Brain microvascular endothelial cell (primary cell): ENCODE results near the gene ELFN1.

Source experiments
- DNase-seq: peaks from one replicate; pipeline ENCODE4 v3.0.0-alpha.2; 2020
- H3K27ac ChIP-seq: fragments of 250-450 bp; sonication (Bioruptor Pico); 2 replicates; pipeline ENCODE4 v1.5.1; 2020; ENCODE audit warnings: mild to moderate bottlenecking, moderate library complexity
- H3K27me3 ChIP-seq: fragments of 250-450 bp; sonication (Bioruptor Pico); replicated peaks from 2 replicates; pipeline ENCODE4 v1.5.1; 2020; ENCODE audit warnings: mild to moderate bottlenecking
- H3K36me3 ChIP-seq: fragments of 250-450 bp; sonication (Bioruptor Pico); replicated peaks from 2 replicates; pipeline ENCODE4 v1.5.1; 2020; ENCODE audit warnings: mild to moderate bottlenecking
- H3K4me3 ChIP-seq: 2 replicates; pipeline ENCODE4 v1.5.1; 2011; ENCODE audit warnings: low read depth, mild to moderate bottlenecking, control low read depth, low read length, moderate library complexity
- in situ Hi-C: cut with HindIII; loops from 2 replicates; pipeline ENCODE4 v1.10.0; 2017; ENCODE audit warnings: low sequenced_read_pairs, low pct_ligation_motif_present
- TF ChIP-seq, protein P1 (sequence below): IDR thresholded peaks from 2 replicates; pipeline ENCODE4 v1.5.1; 2011; ENCODE audit warnings: low read depth, mild to moderate bottlenecking, moderate library complexity, low read length, control low read depth, inconsistent platforms; ENCODE audit errors: missing control alignments

Gene ELFN1

DNA sequence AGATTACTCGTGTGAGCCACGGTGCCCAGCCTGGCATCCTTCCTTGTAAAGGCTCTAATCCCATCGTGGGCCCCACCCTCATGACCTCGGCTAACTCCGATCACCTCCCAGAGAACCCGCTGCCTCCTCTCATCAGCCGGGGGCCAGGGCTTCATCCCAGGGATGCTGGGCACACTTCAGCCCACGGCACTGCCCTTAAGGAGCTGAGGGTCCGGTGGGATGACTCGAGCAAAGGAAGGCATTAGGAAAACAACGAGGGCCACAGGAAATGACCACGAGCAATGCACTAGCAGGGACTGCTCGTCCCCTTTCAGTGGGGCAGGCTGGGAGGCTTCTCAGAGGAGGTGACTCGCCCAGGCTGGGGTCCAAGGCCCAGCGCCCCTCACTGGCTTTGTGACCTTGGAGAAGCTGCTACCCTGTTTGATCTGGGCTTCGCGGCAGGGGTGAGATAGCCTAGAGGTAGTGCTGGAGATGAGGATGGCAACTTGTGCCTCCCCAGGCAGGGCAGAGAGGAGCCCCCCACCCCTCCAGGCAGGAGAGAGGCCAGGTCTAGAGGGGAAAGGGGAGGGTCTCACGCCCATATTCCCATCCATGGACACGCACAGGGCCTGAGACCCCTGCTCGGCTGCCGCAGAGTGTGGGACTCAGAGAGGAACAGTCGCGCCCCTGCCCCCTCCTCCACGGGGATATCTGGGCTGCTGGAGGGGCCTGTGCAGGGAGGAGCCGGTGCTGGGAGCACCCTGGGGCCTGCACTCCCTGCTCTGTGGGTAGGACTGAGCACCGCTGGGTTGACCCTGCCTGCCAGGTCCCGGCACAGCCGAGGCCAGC lies 26.8 kb downstream of the ELFN1 start:
- Histone ChIP-seq H3K27me3 (no peaks in the 10 kb centered on the region), H3K4me3 (no peak overlapping the region), H3K36me3 (no peaks in the 10 kb centered on the region), H3K27ac (no peak overlapping the region)
- no peak for DNase-seq
- TF ChIP-seq, protein P1, sequence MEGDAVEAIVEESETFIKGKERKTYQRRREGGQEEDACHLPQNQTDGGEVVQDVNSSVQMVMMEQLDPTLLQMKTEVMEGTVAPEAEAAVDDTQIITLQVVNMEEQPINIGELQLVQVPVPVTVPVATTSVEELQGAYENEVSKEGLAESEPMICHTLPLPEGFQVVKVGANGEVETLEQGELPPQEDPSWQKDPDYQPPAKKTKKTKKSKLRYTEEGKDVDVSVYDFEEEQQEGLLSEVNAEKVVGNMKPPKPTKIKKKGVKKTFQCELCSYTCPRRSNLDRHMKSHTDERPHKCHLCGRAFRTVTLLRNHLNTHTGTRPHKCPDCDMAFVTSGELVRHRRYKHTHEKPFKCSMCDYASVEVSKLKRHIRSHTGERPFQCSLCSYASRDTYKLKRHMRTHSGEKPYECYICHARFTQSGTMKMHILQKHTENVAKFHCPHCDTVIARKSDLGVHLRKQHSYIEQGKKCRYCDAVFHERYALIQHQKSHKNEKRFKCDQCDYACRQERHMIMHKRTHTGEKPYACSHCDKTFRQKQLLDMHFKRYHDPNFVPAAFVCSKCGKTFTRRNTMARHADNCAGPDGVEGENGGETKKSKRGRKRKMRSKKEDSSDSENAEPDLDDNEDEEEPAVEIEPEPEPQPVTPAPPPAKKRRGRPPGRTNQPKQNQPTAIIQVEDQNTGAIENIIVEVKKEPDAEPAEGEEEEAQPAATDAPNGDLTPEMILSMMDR = no peak
- in situ Hi-C loops = no loop called here

DNA sequence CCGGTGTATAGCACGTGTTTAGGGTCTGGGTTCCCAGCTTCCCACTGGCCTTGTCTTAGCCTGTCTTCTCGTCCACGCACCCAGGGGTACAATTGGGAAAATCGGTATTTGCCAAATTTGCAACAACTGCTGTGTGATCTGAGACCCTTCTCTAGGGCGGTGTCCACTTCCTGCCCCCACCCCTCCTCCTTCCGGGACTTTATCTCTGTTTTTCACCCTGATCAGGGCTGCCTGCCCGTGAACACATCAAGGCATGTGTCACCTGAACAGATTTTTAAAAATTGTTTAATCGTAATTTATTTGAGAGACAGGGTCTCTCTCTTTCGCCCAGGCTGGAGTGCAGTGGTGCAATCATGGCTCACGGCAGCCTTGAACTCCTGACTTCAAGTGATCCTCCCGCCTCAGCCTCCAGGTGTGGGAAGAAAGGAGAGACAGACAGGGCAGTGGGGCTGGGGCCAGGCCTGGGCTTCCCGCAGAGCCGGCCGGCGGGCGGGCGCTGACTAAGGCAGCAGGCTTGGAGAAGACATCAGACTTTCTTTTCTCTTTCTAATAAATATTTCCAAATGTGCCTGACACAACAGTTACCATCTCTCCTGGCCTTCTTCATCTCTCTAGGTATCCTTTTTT lies 27.5 kb downstream of the ELFN1 start:
- Histone ChIP-seq H3K27ac (no peak overlapping the region), H3K27me3 (no peaks in the 10 kb centered on the region), H3K36me3 (no peaks in the 10 kb centered on the region), H3K4me3 (no peak overlapping the region)
- no peak for DNase-seq
- TF ChIP-seq, protein P1 = no peak
- in situ Hi-C loops = no loop called here

DNA sequence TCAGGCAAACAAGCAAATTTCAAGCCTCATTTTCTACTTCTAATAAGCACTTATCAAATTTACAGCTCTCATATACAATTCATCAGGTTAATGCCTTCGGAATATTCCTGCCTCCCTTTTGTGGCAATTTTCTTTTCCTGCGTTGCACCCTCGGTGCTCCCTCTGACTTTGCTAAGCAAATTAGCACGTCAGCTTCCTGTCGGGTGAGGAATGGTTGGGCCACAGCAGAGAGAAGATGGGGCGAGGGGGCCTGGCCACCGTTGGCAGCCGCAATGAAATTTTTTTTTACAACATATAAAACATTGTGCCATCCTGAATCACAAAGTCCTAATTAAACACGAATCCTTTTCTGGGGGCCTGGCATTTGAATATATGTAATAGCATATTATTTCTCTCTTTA lies 28.1 kb downstream of the ELFN1 start:
- TF ChIP-seq, protein P1 = no peak
- Histone ChIP-seq H3K27ac (no peak overlapping the region), H3K4me3 (no peak overlapping the region), H3K36me3 (no peaks in the 10 kb centered on the region), H3K27me3 (no peaks in the 10 kb centered on the region)
- in situ Hi-C loops = no loop called here
- DNase-seq = no peak

DNA sequence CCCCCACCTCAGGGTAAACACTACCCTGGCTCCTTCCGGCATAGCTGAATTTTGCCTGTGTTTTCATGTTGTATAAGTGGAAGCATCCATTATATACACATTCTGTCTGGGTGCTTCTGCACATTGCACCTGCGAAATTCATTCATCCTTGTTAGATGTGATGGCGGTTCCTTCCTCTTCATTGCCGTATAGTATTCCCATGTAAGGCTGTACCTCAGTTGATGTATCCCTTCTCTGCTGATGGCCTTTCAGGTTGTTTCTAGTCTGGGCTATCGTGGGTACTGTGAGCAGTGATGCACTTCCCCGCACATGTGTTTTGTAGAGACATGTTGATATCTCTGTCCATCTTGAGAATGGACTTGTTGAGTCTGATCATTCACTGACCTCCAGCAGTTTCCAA lies 28.9 kb downstream of the ELFN1 start:
- no peak overlapping the region for H3K27ac ChIP-seq
- no peaks in the 10 kb centered on the region for H3K27me3 ChIP-seq
- H3K4me3 ChIP-seq = no peak overlapping the region
- TF ChIP-seq, protein P1 = no peak
- in situ Hi-C loops = no loop called here
- H3K36me3 ChIP-seq = no peaks in the 10 kb centered on the region
- no peak for DNase-seq

DNA sequence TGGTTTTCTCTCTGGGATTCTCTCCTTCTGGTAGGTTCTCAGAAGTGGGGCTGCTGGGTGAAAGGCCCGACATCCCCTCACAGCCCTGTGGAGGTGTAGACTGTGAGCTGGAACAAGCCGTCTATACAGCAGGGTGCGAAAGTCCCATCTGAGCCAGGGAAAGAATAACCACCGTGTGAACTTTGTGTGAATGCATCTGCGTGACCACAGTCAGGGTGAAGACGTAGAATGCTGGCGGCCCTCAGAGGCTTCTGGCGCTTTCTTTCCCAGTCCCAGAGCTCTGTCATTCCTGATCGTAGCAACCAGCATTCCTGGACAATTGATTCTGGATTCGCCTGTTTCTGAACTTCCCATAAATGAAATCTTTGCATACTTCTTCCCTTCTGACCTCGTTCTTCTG lies 30.0 kb downstream of the ELFN1 start:
- no peaks in the 10 kb centered on the region for H3K36me3 ChIP-seq
- H3K27me3 ChIP-seq = no peaks in the 10 kb centered on the region
- in situ Hi-C loops = no loop called here
- DNase-seq = no peak
- no peak overlapping the region for H3K27ac ChIP-seq
- no peak overlapping the region for H3K4me3 ChIP-seq
- TF ChIP-seq, protein P1 = no peak
